GM18909 (cell line): Measurements from ENCODE around the gene UNC5B.
"Not testable (repeated sequence)": the region's sequence is repeated elsewhere in the genome, so short reads cannot be mapped to it uniquely, and the experiment has no call there.

Source experiments
- ATAC-seq: cut with Tn5 transposase; IDR thresholded peaks from one replicate; pipeline ENCODE4 v1.9.1; 2021; ENCODE audit warnings: mild to moderate bottlenecking; ENCODE audit not compliant: unreplicated experiment, poor library complexity

Gene UNC5B

DNA sequence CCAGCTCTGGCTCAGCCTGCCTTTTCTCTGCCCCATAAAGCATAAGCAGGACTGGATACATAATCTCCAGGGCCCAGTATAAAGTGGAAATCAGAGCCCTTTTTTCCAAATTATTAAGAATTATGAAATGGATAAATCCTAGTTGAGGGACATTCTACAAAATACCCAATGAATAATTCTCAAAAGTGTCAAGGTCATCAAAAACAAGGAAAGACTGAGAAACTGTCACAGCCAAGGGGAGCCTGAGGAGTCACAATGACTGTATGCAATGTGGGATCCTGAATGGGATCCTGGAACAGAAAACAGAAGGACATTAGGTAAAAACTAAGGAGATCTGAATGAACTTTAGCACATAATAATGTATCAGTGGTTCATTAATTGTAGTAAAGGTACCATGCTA lies 4.8 kb upstream of the UNC5B start:
- no peak for ATAC-seq

DNA sequence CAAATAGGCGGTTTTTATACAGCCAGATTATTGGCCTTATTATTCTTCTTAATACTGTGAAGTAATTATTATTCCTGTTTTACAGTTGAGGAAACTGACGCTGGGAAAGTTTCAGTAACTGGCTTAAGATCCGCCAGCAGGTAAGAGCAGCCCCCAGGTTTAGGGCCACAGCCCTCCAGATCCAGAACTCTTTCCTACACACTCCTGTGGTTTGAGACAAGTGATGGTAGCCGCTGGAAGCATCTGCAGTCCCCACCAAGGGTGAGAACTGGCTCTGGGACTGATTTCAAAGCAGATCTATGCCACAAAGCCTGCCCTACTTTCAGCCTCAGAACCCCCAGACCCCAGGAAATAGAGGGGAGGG lies 3.0 kb upstream of the UNC5B start:
- no peak for ATAC-seq

DNA sequence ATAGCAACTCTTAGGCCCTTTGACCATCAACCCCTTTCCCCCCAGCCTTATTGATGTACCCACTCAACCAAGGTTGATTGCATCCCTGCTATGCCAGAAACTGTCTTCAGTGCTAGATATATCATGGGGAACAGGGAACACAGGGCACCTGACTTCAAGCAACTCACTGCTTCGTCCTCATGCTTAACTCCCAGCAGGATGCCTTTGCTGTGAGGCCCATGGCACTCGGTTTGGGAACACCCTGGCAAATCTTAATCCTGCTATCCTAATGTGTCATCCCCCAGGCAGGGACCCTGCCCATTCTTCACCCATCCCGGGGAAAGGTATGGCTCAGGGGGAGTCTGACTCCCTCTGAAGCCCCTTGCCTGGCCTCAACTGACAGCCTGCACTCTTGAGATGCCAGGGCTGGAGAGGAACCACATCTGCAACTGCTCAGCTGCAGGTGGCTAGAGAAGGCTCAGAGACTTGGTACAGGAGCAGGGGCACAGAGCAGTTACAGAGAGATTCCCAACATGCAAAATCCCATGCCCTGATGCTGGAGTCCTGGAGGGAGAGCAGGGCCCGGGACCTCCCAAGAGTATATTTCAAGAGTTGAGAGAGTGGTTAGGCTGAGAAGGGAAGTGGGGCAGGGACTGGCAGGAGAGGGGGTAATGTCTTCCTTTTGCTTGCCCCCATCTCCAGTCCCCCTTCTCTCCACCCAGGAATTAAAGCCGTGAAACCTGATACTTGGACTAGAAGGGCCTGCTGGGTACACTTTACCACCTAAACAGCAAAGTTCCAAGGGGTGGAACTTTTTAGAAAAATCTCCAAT lies 2.4 kb upstream of the UNC5B start:
- no peak for ATAC-seq

DNA sequence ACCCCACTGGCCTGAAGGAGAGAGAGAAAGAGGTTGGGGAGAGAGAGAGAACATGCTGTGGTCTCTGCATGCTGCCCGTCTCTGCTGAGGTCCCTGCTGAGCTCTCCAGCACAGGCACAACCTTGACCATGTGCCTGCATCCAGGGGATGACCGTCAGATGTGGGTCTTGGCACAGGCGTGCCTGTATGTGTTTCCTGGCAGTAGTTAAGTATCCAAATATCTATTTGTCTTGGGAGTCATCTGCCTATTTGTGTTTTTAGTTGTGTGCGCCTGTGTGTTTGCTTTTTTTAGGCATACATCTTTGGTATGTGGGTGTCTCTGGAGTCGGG lies 1.9 kb upstream of the UNC5B start:
- ATAC-seq = no peak

- no peak for ATAC-seq
These were observed 1.3 kb upstream of the UNC5B start for GRCh38 chr10:71211053-71211452.

DNA sequence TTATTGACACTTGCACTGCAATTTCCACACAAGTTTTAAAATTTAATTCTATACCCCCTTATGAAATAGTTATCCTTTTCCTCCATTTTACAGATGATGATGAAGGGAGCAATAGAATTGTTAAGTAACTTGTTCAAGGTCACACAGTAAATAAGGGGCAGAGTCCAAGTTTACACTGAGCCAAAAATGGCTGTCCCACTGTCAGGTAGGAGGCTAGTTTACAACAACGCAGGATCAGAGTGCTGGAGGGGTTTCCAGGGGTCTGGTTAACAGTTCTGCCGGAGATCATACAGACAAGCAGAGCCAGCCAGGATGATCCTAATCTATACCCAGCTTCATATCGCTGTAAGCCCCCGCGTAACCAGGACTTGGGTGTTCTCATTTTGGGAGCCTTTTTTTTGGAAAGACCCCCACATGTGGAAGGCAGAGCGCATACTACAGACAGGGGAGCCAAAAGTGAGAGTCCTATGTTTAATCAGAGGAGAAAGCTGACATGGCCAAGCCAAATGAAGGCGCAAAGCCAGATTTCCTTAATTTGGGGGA lies 524 bp upstream of the UNC5B start:
- no peak for ATAC-seq

- ATAC-seq = no peak
These were observed 804 bp downstream of the UNC5B start for GRCh38 chr10:71213127-71213621.

DNA sequence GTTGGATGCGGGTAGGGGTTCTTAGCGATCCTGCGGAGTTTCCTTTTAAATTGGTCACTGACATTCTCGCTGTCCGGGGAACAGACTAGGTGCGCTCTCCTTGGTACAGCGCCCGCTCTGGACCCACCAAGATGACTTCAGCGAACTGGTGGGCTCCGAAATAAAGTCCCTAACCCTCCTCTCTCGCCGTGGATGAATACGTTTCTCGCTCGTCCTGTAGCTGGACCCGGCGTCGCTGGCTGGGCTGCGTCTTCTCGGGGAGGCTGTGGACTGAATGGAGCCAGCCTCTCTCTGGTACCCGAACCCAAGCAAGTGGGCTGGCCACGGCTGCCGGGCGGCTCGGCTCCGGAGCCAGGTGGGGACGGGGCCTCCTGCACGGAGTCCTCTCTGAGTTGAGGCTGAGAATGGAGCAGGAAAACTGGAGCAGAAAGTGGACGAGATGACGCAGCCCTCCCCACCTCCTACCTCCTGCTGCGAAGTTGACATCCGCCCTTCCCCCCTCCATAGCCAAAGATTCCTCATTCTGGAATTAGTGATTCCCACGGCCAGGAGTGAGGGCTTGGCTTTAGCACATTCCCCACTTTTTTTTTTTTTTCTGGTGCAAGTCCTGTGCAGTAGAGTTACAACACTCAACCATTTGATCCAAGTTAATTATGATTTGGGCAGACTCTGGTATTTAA lies 1.5 kb downstream of the UNC5B start:
- ATAC-seq = no peak

DNA sequence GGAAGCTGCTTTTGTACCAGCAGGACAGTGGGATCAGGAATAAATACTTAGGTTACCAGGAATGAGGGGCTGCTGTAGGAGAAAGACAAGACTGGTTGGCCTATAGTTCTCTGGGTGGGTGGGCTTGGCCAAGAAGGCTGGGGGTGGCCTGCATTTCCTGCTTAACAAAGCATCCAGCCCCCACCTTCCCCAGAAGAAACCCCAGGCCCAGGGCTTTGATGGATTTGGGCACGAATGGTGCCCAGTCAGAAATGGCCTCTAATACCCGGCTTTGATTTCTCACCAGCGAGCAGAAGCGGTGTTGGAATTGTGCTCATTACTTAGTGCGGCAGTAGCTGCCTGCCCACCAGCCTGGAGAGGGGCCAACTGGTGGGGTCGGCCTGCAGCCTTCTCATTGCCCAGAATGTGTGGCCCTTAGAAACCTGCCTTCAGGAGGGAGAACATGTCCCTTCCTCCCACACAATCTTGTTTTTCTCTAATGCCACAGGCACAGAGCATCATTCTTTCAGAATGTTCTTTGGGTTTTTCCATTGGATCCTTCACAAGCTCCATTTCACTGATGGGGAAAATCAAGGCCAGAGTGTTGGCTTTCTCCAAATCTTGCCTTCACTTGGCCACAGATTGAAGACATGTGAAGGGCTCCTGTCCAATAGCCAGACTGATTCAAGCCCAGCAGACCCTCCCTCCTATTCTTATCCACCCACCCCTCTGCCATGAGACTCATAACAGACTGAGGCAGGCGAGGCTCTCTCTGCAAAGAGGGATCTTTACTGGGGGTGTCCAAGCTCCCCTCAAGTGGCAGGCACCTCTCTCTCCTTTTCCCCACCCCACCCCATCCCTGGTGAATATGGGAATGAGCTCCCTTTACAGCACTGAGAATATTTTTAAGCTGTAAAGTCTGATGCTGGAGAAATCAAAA lies 2.5 kb downstream of the UNC5B start:
- ATAC-seq = no peak

DNA sequence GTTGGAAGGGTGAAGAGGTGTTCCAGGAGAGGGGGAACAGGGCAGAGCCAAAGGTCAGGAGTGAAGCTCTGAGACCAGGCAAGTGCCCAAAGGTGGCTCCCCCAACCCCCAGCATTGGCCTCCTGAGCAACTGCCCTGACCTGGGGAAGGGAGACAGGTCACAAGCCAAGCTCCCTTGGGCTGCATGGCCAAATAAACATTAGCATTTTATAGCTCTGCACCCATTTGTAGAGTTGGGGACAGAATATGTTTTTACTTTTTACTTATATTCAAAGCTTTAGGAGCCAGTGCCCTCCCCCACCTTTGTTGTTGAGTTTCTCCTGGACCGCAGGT lies 4.0 kb downstream of the UNC5B start:
- no peak for ATAC-seq

GRCh38 chr10:71216751-71217265 lies 4.4 kb downstream of the UNC5B start:
- no peak for ATAC-seq

GRCh38 chr10:71217266-71218045 lies 5.1 kb downstream of the UNC5B start:
- ATAC-seq = no peak

DNA sequence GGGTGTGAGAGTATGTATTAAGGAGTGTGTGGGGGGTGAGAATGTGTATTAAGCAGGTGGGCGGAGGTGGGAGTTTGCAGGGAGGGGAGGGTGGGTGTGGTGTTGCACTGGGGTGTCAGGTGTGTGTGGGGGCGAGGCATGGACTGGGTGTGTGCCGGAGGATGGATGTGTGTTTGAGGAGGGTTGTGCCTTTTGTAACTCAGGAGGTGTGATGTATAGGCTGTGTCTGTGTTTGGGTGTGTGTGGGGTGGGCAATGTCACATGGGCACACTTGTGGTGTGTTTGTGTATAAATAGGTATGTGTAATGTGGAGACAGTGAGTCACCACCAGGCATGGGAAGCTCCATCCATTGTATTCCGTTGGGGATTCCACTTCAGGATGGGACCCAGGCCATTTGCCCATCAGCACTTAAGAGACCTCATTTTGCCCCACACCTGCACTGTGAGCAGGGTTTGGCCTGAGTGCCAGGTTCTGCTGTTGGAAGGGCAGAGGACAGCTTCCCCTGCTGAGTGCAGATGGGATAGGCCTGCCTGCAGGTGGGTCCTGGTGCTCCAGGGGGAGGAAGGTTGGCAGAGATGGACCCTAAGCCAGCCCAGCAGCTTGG lies 5.8 kb downstream of the UNC5B start:
- no peak for ATAC-seq

DNA sequence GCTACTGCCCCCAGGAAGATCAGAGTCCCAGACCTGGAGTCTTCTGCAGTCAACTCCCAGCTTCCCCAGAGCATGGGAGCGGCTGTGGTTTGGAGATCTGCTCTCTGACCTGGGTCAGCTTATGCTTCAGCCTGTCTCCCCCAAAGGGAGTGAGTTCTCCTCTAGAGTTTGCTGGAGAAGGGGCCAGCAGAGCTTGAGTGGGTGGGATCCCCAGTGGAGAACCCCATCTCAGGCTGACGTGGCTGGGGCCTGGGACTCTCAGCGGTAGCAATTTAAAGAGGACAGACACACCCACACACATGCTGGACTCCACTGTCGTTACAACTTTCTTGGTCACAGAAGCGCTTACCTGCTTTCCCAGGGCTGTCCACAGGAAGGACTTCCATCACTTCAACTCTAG lies 6.3 kb downstream of the UNC5B start:
- no peak for ATAC-seq

- not testable (repeated sequence) for ATAC-seq
These were observed 7.0 kb downstream of the UNC5B start for GRCh38 chr10:71219236-71219917.

- ATAC-seq = no peak
These were observed 7.7 kb downstream of the UNC5B start for GRCh38 chr10:71219918-71220688.

DNA sequence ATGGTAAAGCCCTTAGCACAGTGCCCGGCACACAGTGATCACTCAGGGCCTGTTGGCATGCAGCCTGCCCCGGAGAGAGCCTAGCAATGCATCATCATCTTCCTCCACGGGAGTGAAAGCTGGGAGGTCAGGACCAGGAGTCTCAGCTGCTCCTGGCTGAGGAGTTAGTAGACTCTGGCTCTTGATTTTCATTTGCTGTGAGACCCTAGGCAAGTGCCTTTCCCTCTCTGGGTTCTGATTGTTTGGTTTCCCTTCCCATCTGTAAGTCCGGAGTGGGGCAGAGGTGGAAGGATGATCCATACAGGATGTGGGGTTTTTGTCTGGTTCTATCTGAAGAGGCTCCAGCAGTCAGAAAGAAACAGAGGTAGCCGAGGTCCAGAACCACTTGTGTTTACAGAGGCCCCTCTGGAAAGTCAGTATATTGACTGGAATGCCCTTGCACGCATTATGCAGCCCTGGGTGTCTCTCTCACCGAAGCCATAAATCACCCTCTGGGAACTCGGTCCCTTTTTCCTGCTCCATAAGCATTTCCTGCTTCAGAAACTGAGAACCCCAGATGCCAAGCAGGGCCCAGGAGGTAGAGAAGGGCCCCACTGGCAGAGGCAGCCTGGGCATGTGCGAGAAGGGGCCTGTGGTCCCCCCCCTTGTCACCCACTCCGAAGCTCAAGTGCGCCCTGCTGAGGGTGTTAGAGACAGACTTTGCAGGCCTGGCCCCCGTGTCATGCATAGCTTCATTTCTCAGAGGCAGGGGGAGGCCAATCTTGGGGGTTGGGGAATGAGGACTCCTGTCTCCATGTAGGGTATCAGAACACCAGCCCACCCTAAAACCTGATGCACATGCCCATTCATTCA lies 8.5 kb downstream of the UNC5B start:
- ATAC-seq = no peak
